Activated CD4-positive, alpha-beta T cell treated with anti-CD3 and anti-CD28 coated beads for 36 hours (primary cell): Measurements from ENCODE around the gene SLC3A2. TPM values are rescaled to one million over a fixed set of nuclear protein-coding genes. Genes with fewer than 3 reads are reported as not detected.
"Not testable (repeated sequence)": the region's sequence is repeated elsewhere in the genome, so short reads cannot be mapped to it uniquely, and the experiment has no call there.

Experiments used
- ATAC-seq: fragments of 200-7000 bp; cut with Tn5 transposase; one replicate; pipeline ENCODE4 v1.10.0; 2021; ENCODE audit warnings: mild to moderate bottlenecking, moderate library complexity
- CTCF ChIA-PET: fragments of 350-600 bp; sonication (Branson Sonifier 250); formaldehyde crosslinking; loops from one replicate; lab custom pipeline; 2021; ENCODE audit warnings: antibody characterized with exemption; lab: Charles Lee
- POLR2A ChIA-PET: fragments of 350-600 bp; sonication (Branson Sonifier 250); formaldehyde crosslinking; loops from one replicate; lab custom pipeline; 2021; ENCODE audit warnings: antibody characterized with exemption, inconsistent platforms; lab: Charles Lee
- DNase-seq: peaks from one replicate; pipeline ENCODE4 v3.0.0-alpha.2; 2020
- H3K27ac Mint-ChIP-seq: one replicate; pipeline ENCODE4 v1.8.0; 2021; ENCODE audit warnings: mixed read lengths
- H3K27me3 Mint-ChIP-seq: one replicate; pipeline ENCODE4 v1.8.0; 2021; ENCODE audit warnings: mixed read lengths
- H3K36me3 Mint-ChIP-seq: one replicate; pipeline ENCODE4 v1.8.0; 2021; ENCODE audit warnings: low read depth, mixed read lengths
- H3K4me1 Mint-ChIP-seq: one replicate; pipeline ENCODE4 v1.8.0; 2021; ENCODE audit warnings: mixed read lengths
- H3K4me3 Mint-ChIP-seq: one replicate; pipeline ENCODE4 v1.8.0; 2021; ENCODE audit warnings: mild to moderate bottlenecking, moderate library complexity, mixed read lengths
- H3K9me3 Mint-ChIP-seq: one replicate; pipeline ENCODE4 v1.8.0; 2021; ENCODE audit warnings: low read depth, mixed read lengths
- intact Hi-C, 2 experiments: fragments of 100-400 bp; cut with DNase I in 1 of 2; cut with micrococcal nuclease in 1 of 2; formaldehyde crosslinking; loops; one replicate each; pipeline versions ENCODE4 v1.14.2 to v1.15.1; 2022 to 2024; cut with DNase I, micrococcal nuclease
- total RNA-seq, 2 experiments: library from RNA; stranded (reverse); gene quantifications; one replicate each; pipeline ENCODE4 v1.2.3, GENCODE V29; 2021

The SLC3A2 gene
- total RNA-seq, 2 experiments from 2014 or later: 401 to 402 TPM

- intact Hi-C loops: loop anchor here in 1 of 2 experiments (5.0 kb wide), 1 partner anchor 247 kb away; the partner anchor contains the start of genes EML3 and ROM1
- H3K27me3 Mint-ChIP-seq, H3K27ac Mint-ChIP-seq, H3K4me3 Mint-ChIP-seq, H3K9me3 Mint-ChIP-seq, ATAC-seq, DNase-seq: not testable (repeated sequence)
- CTCF ChIA-PET: interaction anchor here (0.5 kb wide), 1 partner anchor 127 kb away, joined by 5 read pairs; no protein-coding TSS in a partner anchor
- POLR2A ChIA-PET: interaction anchor here (0.5 kb wide), 1 partner anchor 171 kb away, joined by 3 read pairs; no protein-coding TSS in a partner anchor
- peaks cover 48% of the 10 kb centered on the region for H3K36me3 Mint-ChIP-seq
- peaks cover 43% of the 10 kb centered on the region for H3K4me1 Mint-ChIP-seq
Observed at GRCh38 chr11:62859281-62859703, 21.4 kb upstream of the SLC3A2 start.

- H3K27me3 Mint-ChIP-seq: no peaks in the 10 kb centered on the region
- H3K9me3 Mint-ChIP-seq: no peaks in the 10 kb centered on the region
- no peak overlapping the region for H3K4me3 Mint-ChIP-seq
- POLR2A ChIA-PET: interaction anchor here (0.6 to 2.3 kb wide), 7 partner anchors 8 to 135 kb away, joined by 3 to 9 read pairs (median 4); no protein-coding TSS in a partner anchor
- H3K4me1 Mint-ChIP-seq: peaks cover 43% of the 10 kb centered on the region
- intact Hi-C loops: loop anchor here in 1 of 2 experiments (5.0 to 10.0 kb wide), 2 partner anchors 269 to 466 kb away; partner anchors contain the start of gene TUT1
- ATAC-seq (peak; percentile 28), DNase-seq (no peak)
- peak overlapping the region; percentile 69 for H3K27ac Mint-ChIP-seq
- CTCF ChIA-PET: interaction anchor here (0.6 to 3.5 kb wide), 9 partner anchors 13 to 182 kb away, joined by 3 to 30 read pairs (median 3); partner anchors contain the start of genes UBXN1 and ZBTB3
- peaks cover 31% of the 10 kb centered on the region for H3K36me3 Mint-ChIP-seq
Observed at GRCh38 chr11:62860835-62861563, 19.7 kb upstream of the SLC3A2 start.

GRCh38 chr11:62861564-62862192 is 19.0 kb upstream of the SLC3A2 start:
- not testable (repeated sequence) for DNase-seq, H3K9me3 Mint-ChIP-seq, ATAC-seq, H3K27ac Mint-ChIP-seq, H3K27me3 Mint-ChIP-seq, H3K4me3 Mint-ChIP-seq
- Mint-ChIP-seq H3K36me3 (peaks cover 27% of the 10 kb centered on the region), H3K4me1 (peaks cover 43% of the 10 kb centered on the region)
- intact Hi-C loops: loop anchor here (1.0 to 10.0 kb wide), 6 partner anchors 56 to 467 kb away; partner anchors contain the start of genes NXF1 (in 1 of the 2), TAF6L (in 1 of the 2), TMEM223 (in 1 of the 2) and TUT1 (in 1 of the 2)
- ChIA-PET POLR2A (interaction anchor here (0.6 to 2.3 kb wide), 6 partner anchors 9 to 135 kb away, joined by 3 to 9 read pairs (median 4); partner anchors contain the start of genes WDR74 and ZBTB3), CTCF (interaction anchor here (0.6 to 3.5 kb wide), 14 partner anchors 9 to 1391 kb away, joined by 3 to 30 read pairs (median 3); partner anchors contain the start of gene ZBTB3)

- ATAC-seq (no peak), DNase-seq (no peak)
- Mint-ChIP-seq H3K4me1 (peaks cover 32% of the 10 kb centered on the region), H3K4me3 (no peak overlapping the region), H3K27ac (peak overlapping the region; percentile 28), H3K36me3 (peaks cover 17% of the 10 kb centered on the region), H3K9me3 (no peaks in the 10 kb centered on the region), H3K27me3 (no peaks in the 10 kb centered on the region)
- CTCF ChIA-PET: interaction anchor here (0.6 to 3.5 kb wide), 8 partner anchors 27 to 271 kb away, joined by 3 to 30 read pairs (median 4); no protein-coding TSS in a partner anchor
- POLR2A ChIA-PET: interaction anchor here (0.5 to 2.3 kb wide), 3 partner anchors 22 to 437 kb away, joined by 3 to 9 read pairs (median 3); partner anchors contain the start of gene WDR74
- intact Hi-C loops: loop anchor here in 1 of 2 experiments (5.0 to 10.0 kb wide), 2 partner anchors 272 to 469 kb away; partner anchors contain the start of gene TUT1
Observed at GRCh38 chr11:62863687-62864335, 16.9 kb upstream of the SLC3A2 start.

- POLR2A ChIA-PET: interaction anchor here (0.6 kb wide), 1 partner anchor 367 kb away, joined by 10 read pairs; no protein-coding TSS in a partner anchor
- DNase-seq (no peak), ATAC-seq (no peak)
- Mint-ChIP-seq H3K4me3 (no peak overlapping the region), H3K27me3 (no peaks in the 10 kb centered on the region), H3K36me3 (peaks cover 11% of the 10 kb centered on the region), H3K4me1 (peaks cover 19% of the 10 kb centered on the region), H3K9me3 (no peaks in the 10 kb centered on the region), H3K27ac (no peak overlapping the region)
- CTCF ChIA-PET: interaction anchor here (0.6 to 2.6 kb wide), 7 partner anchors 9 to 441 kb away, joined by 3 to 10 read pairs (median 3); partner anchors contain the start of gene TUT1
- intact Hi-C loops: loop anchor here in 1 of 2 experiments (10.0 kb wide), 1 partner anchor 471 kb away; no protein-coding TSS in a partner anchor
Observed at GRCh38 chr11:62865635-62866034, 15.1 kb upstream of the SLC3A2 start.

- intact Hi-C loops: no loop called here
- peaks cover 7% of the 10 kb centered on the region for H3K4me1 Mint-ChIP-seq
- H3K36me3 Mint-ChIP-seq: peaks cover 34% of the 10 kb centered on the region
- no peaks in the 10 kb centered on the region for H3K9me3 Mint-ChIP-seq
- ChIA-PET POLR2A (interaction anchor here (0.7 kb wide), 1 partner anchor 228 kb away, joined by 4 read pairs; no protein-coding TSS in a partner anchor), CTCF (interaction anchor here (1.0 to 1.1 kb wide), 3 partner anchors 13 to 31 kb away, joined by 3 to 4 read pairs (median 3); no protein-coding TSS in a partner anchor)
- H3K4me3 Mint-ChIP-seq: no peak overlapping the region
- no peaks in the 10 kb centered on the region for H3K27me3 Mint-ChIP-seq
- no peak for DNase-seq
- no peak overlapping the region for H3K27ac Mint-ChIP-seq
- ATAC-seq: no peak
Observed at GRCh38 chr11:62874851-62875250, 5.8 kb upstream of the SLC3A2 start.

- Mint-ChIP-seq H3K4me3 (no peak overlapping the region), H3K9me3 (no peaks in the 10 kb centered on the region), H3K27ac (no peak overlapping the region), H3K4me1 (peaks cover 14% of the 10 kb centered on the region), H3K36me3 (peaks cover 43% of the 10 kb centered on the region), H3K27me3 (no peaks in the 10 kb centered on the region)
- intact Hi-C loops: no loop called here
- POLR2A ChIA-PET: interaction anchor here (1.1 kb wide), 1 partner anchor 20 kb away, joined by 3 read pairs; no protein-coding TSS in a partner anchor
- CTCF ChIA-PET: interaction anchor here (0.7 to 1.1 kb wide), 3 partner anchors 14 to 440 kb away, joined by 3 to 4 read pairs (median 3); no protein-coding TSS in a partner anchor
- ATAC-seq (no peak), DNase-seq (no peak)
Observed at GRCh38 chr11:62875698-62876478, 4.8 kb upstream of the SLC3A2 start.

- intact Hi-C loops: no loop called here
- DNase-seq (no peak), ATAC-seq (no peak)
- ChIA-PET POLR2A (no interaction called here), CTCF (no interaction called here)
- H3K27ac Mint-ChIP-seq: no peak overlapping the region
- peaks cover 14% of the 10 kb centered on the region for H3K4me1 Mint-ChIP-seq
- no peak overlapping the region for H3K4me3 Mint-ChIP-seq
- H3K27me3 Mint-ChIP-seq: no peaks in the 10 kb centered on the region
- no peaks in the 10 kb centered on the region for H3K9me3 Mint-ChIP-seq
- peaks cover 48% of the 10 kb centered on the region for H3K36me3 Mint-ChIP-seq
Observed at GRCh38 chr11:62876712-62877111, 4.0 kb upstream of the SLC3A2 start.

GRCh38 chr11:62879235-62879978 is 1.3 kb upstream of the SLC3A2 start:
- Mint-ChIP-seq H3K4me1 (peaks cover 33% of the 10 kb centered on the region), H3K36me3 (peaks cover 69% of the 10 kb centered on the region), H3K4me3 (peak overlapping the region; percentile 99), H3K9me3 (no peaks in the 10 kb centered on the region), H3K27me3 (no peaks in the 10 kb centered on the region), H3K27ac (peak overlapping the region; percentile 100)
- ATAC-seq: no peak
- ChIA-PET CTCF (interaction anchor here (0.6 to 1.0 kb wide), 3 partner anchors 11 to 93 kb away, joined by 3 to 4 read pairs (median 3); partner anchors contain the start of gene NXF1), POLR2A (interaction anchor here (1.3 to 6.1 kb wide), 2 partner anchors 24 to 38 kb away, joined by 10 to 65 read pairs; no protein-coding TSS in a partner anchor)
- DNase-seq: no peak
- intact Hi-C loops: no loop called here
